ENCODE measurements around the gene MARCHF9. TPM values are rescaled to one million over a fixed set of nuclear protein-coding genes. Genes with fewer than 3 reads are reported as not detected.

Gene MARCHF9
- total RNA-seq, 2 experiments from 2014 or later = 10.4 to 10.8 TPM

DNA sequence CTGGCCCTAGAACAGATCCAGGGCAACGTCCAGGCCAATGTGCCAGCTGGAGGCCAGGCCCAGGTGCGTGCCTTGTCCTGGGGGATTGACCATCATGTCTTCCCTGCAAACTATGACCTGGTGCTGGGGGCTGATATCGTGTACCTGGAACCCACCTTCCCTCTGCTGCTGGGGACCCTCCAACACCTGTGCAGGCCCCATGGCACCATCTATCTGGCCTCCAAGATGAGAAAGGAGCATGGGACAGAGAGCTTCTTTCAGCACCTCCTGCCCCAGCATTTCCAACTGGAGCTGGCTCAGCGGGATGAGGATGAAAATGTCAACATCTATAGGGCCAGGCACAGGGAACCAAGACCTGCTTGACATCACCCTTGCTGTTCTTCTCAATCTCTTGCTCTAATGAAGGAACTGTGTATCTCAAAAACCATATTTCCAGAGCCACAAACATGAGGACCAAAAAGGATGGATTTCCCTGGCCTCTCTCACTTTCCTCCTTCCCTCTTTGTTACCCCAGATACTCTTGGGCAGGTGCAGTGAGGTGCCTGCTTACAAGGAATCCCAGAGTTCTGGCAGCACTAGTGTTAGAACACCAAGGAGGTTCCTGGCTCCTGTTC, 25.5 kb downstream of the MARCHF9 start:
- H3K4me3 Mint-ChIP-seq = no peak overlapping the region
- no peaks in the 10 kb centered on the region for H3K27me3 Mint-ChIP-seq (ENCODE audit: low read depth)
- CTCF ChIA-PET = interaction anchor here (1.2 to 1.9 kb wide), 5 partner anchors 16 to 57 kb away, joined by 3 to 6 read pairs (median 4); no protein-coding TSS in a partner anchor
- intact Hi-C loops (cut with micrococcal nuclease) = loop anchor here (5.0 kb wide), 1 partner anchor 198 kb away; no protein-coding TSS in a partner anchor
- no peak overlapping the region for H3K27ac Mint-ChIP-seq
- peaks cover 27% of the 10 kb centered on the region for H3K4me1 Mint-ChIP-seq (ENCODE audit: low read depth)
- DNase-seq = no peak
- peaks cover 11% of the 10 kb centered on the region for H3K36me3 Mint-ChIP-seq (ENCODE audit: low read depth)
- H3K9me3 Mint-ChIP-seq = no peaks in the 10 kb centered on the region

DNA sequence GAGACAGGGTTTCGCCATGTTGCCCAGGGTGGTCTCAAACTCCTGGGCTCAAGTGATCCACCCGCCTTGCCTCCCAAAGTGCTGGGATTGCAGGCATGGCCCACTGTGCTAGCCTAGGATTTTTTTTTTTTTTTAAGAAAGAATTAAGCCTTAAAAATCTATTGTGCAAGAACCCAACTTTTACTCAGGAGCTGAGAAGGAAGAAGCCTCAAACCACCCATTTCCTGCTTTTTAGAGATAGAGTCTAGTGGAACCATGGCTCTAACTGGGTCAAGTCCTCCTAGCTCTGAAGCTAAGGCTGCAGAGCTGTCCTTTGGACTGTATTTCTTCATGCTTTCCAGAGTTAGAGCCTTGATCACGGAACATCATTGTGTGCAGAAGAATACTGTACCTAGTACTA, 26.3 kb downstream of the MARCHF9 start:
- Mint-ChIP-seq H3K4me3 (no peak overlapping the region), H3K36me3 (ENCODE audit: low read depth) (peaks cover 13% of the 10 kb centered on the region), H3K9me3 (no peaks in the 10 kb centered on the region), H3K4me1 (ENCODE audit: low read depth) (peaks cover 29% of the 10 kb centered on the region), H3K27me3 (ENCODE audit: low read depth) (no peaks in the 10 kb centered on the region), H3K27ac (peak overlapping the region; percentile 86)
- CTCF ChIA-PET = interaction anchor here (0.9 to 2.9 kb wide), 15 partner anchors 9 to 122 kb away, joined by 3 to 10 read pairs (median 5); partner anchors contain the start of genes AVIL, CYP27B1, EEF1AKMT3 and METTL1
- DNase-seq = no peak
- intact Hi-C loops (cut with micrococcal nuclease) = loop anchor here (5.0 kb wide), 1 partner anchor 199 kb away; no protein-coding TSS in a partner anchor

GRCh38 chr12:57781801-57782200, 26.9 kb downstream of the MARCHF9 start:
- H3K27me3 Mint-ChIP-seq (ENCODE audit: low read depth) = no peaks in the 10 kb centered on the region
- no peak overlapping the region for H3K4me3 Mint-ChIP-seq
- no peak for DNase-seq
- H3K36me3 Mint-ChIP-seq (ENCODE audit: low read depth) = peaks cover 16% of the 10 kb centered on the region
- CTCF ChIA-PET = interaction anchor here (0.7 to 2.9 kb wide), 16 partner anchors 9 to 136 kb away, joined by 3 to 10 read pairs (median 4); partner anchors contain the start of genes AVIL, CYP27B1, EEF1AKMT3 and METTL1
- H3K27ac Mint-ChIP-seq = peak overlapping the region; percentile 86
- H3K9me3 Mint-ChIP-seq = no peaks in the 10 kb centered on the region
- intact Hi-C loops (cut with micrococcal nuclease) = loop anchor here (1.0 to 5.0 kb wide), 8 partner anchors 10 to 200 kb away; partner anchors contain the start of genes CDK4, EEF1AKMT3 and METTL1
- peaks cover 29% of the 10 kb centered on the region for H3K4me1 Mint-ChIP-seq (ENCODE audit: low read depth)

DNA sequence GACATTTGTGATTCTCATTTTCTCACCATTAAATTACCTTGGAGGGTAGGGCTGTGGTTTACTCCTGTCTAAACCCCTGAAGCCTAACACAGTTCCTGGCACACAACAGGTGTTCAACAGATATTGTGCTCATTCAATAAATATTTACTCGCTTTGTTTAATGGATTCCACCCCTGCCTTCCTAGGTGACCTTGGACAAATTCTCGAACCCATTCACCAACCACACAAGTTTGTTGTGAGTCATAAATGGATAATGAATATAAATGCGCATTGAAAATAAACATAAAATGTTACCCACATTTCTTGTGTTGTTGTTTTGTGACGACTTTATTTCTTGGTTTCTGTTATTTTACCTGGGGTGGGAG, 27.3 kb downstream of the MARCHF9 start:
- CTCF ChIA-PET = interaction anchor here (0.7 to 2.9 kb wide), 13 partner anchors 11 to 135 kb away, joined by 3 to 20 read pairs (median 5); partner anchors contain the start of gene AVIL
- intact Hi-C loops (cut with micrococcal nuclease) = loop anchor here (1.0 to 5.0 kb wide), 8 partner anchors 10 to 200 kb away; partner anchors contain the start of genes CDK4, EEF1AKMT3 and METTL1
- Mint-ChIP-seq H3K4me1 (ENCODE audit: low read depth) (peaks cover 29% of the 10 kb centered on the region), H3K36me3 (ENCODE audit: low read depth) (peaks cover 17% of the 10 kb centered on the region), H3K27ac (peak overlapping the region; percentile 86), H3K27me3 (ENCODE audit: low read depth) (no peaks in the 10 kb centered on the region), H3K4me3 (peak overlapping the region; percentile 100), H3K9me3 (no peaks in the 10 kb centered on the region)
- no peak for DNase-seq

DNA sequence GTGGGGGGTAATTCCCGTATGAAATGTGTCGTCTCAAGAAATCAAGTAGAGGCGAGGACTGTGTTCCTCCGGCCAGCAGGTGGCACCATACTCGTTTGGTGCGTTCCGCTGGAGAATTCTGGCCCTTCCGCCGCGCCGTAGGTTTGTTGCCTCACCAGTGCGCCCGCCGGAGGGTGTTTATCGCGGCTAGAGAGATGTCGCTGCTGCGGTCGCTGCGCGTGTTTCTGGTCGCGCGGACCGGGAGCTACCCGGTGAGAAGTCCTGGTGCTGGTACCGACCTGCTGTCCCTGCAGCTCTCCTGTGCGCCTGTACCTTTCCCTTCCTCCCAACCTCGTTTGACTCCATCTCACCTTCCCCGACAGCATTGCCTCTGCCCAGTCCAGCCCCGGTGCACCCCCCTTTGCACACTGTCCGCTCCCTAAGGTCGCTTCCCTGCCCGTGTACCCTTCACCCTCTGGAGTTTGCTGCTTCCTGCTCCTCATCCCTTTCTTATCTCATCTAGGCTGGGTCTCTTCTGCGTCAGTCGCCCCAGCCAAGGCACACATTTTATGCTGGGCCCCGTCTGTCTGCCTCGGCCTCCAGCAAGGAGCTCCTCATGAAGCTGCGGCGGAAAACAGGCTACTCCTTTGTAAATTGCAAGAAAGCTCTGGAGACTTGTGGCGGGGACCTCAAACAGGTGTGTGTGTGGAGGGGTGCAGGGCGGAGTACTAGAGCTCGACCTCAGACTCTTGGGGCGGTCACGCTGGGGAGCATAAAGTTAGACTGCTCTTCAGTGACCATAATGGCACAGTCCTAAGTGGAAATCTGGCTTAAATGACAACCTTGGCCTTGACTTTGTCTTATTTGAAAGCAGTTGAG, 27.9 kb downstream of the MARCHF9 start, which contains the start of gene TSFM:
Gene TSFM (plus strand): TSS at position 180 of the 858 bp plus-strand sequence. CDS start 15 bp downstream, at position 195.
- no peaks in the 10 kb centered on the region for H3K9me3 Mint-ChIP-seq
- peaks cover 29% of the 10 kb centered on the region for H3K4me1 Mint-ChIP-seq (ENCODE audit: low read depth)
- peak within 1 kb of the TSS; percentile 100 for H3K4me3 Mint-ChIP-seq
- CTCF ChIA-PET = interaction anchor here (0.6 to 2.9 kb wide), 21 partner anchors 10 to 124 kb away, joined by 3 to 20 read pairs (median 5); partner anchors contain the start of genes AVIL and CDK4
- intact Hi-C loops (cut with micrococcal nuclease) = loop anchor here (1.0 to 5.0 kb wide), 8 partner anchors 11 to 201 kb away; partner anchors contain the start of genes CDK4, EEF1AKMT3 and METTL1
- no peaks in the 10 kb centered on the region for H3K27me3 Mint-ChIP-seq (ENCODE audit: low read depth)
- H3K36me3 Mint-ChIP-seq (ENCODE audit: low read depth) = peaks cover 20% of the 10 kb centered on the region
- H3K27ac Mint-ChIP-seq = peak within 1 kb of the TSS; percentile 86
- peak; percentile 99 for DNase-seq

GRCh38 chr12:57783466-57783801, 28.5 kb downstream of the MARCHF9 start:
- no peaks in the 10 kb centered on the region for H3K27me3 Mint-ChIP-seq (ENCODE audit: low read depth)
- H3K9me3 Mint-ChIP-seq = no peaks in the 10 kb centered on the region
- CTCF ChIA-PET = interaction anchor here (0.8 to 2.9 kb wide), 17 partner anchors 10 to 124 kb away, joined by 3 to 20 read pairs (median 5); partner anchors contain the start of genes AVIL and CDK4
- peaks cover 29% of the 10 kb centered on the region for H3K4me1 Mint-ChIP-seq (ENCODE audit: low read depth)
- peak overlapping the region; percentile 100 for H3K4me3 Mint-ChIP-seq
- DNase-seq = no peak
- H3K36me3 Mint-ChIP-seq (ENCODE audit: low read depth) = peaks cover 22% of the 10 kb centered on the region
- no peak overlapping the region for H3K27ac Mint-ChIP-seq
- intact Hi-C loops (cut with micrococcal nuclease) = loop anchor here (2.0 to 5.0 kb wide), 2 partner anchors 19 to 201 kb away; no protein-coding TSS in a partner anchor

- CTCF ChIA-PET = interaction anchor here (0.9 to 2.9 kb wide), 12 partner anchors 9 to 123 kb away, joined by 3 to 20 read pairs (median 5); no protein-coding TSS in a partner anchor
- peak overlapping the region; percentile 15 for H3K27ac Mint-ChIP-seq
- DNase-seq = no peak
- intact Hi-C loops (cut with micrococcal nuclease) = loop anchor here (2.0 to 5.0 kb wide), 2 partner anchors 19 to 202 kb away; no protein-coding TSS in a partner anchor
- H3K9me3 Mint-ChIP-seq = no peaks in the 10 kb centered on the region
- no peaks in the 10 kb centered on the region for H3K27me3 Mint-ChIP-seq (ENCODE audit: low read depth)
- H3K36me3 Mint-ChIP-seq (ENCODE audit: low read depth) = peaks cover 26% of the 10 kb centered on the region
- H3K4me3 Mint-ChIP-seq = peak overlapping the region; percentile 68
- H3K4me1 Mint-ChIP-seq (ENCODE audit: low read depth) = peaks cover 31% of the 10 kb centered on the region
Measured at GRCh38 chr12:57783861-57784260, 29.0 kb downstream of the MARCHF9 start.

DNA sequence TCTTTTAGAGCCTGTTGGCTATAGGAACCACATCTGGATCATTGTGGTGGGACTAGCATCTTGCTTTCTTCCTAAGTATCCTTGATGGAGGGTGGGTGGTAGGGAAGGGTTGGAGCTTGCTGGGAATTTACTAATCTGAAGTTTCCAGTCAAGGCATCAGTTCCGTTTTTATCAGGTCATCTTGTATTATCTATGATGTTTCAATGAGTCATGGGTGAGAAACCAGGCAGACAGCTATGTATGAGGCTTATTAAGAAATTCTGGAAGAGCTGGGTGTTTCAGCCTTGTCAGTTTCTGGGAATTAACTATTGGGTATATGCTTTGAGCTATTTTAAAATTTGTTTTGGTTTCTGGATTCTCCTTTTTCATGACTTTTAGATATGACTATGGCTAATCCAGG, 39.0 kb downstream of the MARCHF9 start:
- H3K4me1 Mint-ChIP-seq (ENCODE audit: low read depth) = peaks cover 13% of the 10 kb centered on the region
- CTCF ChIA-PET = interaction anchor here (1.0 to 2.7 kb wide), 6 partner anchors 9 to 111 kb away, joined by 3 to 20 read pairs (median 4); partner anchors contain the start of gene TSFM
- no peaks in the 10 kb centered on the region for H3K27me3 Mint-ChIP-seq (ENCODE audit: low read depth)
- intact Hi-C loops (cut with micrococcal nuclease) = no loop called here
- peak overlapping the region; percentile 76 for H3K27ac Mint-ChIP-seq
- no peaks in the 10 kb centered on the region for H3K9me3 Mint-ChIP-seq
- no peak for DNase-seq
- H3K36me3 Mint-ChIP-seq (ENCODE audit: low read depth) = peaks cover 23% of the 10 kb centered on the region
- H3K4me3 Mint-ChIP-seq = no peak overlapping the region

GRCh38 chr12:57795354-57795753, 40.5 kb downstream of the MARCHF9 start:
- no peak for DNase-seq
- peaks cover 21% of the 10 kb centered on the region for H3K36me3 Mint-ChIP-seq (ENCODE audit: low read depth)
- H3K27ac Mint-ChIP-seq = no peak overlapping the region
- no peaks in the 10 kb centered on the region for H3K9me3 Mint-ChIP-seq
- H3K4me1 Mint-ChIP-seq (ENCODE audit: low read depth) = peaks cover 13% of the 10 kb centered on the region
- intact Hi-C loops (cut with micrococcal nuclease) = no loop called here
- no peaks in the 10 kb centered on the region for H3K27me3 Mint-ChIP-seq (ENCODE audit: low read depth)
- no peak overlapping the region for H3K4me3 Mint-ChIP-seq
- CTCF ChIA-PET = interaction anchor here (1.1 to 2.1 kb wide), 3 partner anchors 8 to 39 kb away, joined by 3 to 14 read pairs (median 4); no protein-coding TSS in a partner anchor

- intact Hi-C loops (cut with micrococcal nuclease) = no loop called here
- H3K27ac Mint-ChIP-seq = peak overlapping the region; percentile 4
- H3K4me1 Mint-ChIP-seq (ENCODE audit: low read depth) = peaks cover 13% of the 10 kb centered on the region
- H3K9me3 Mint-ChIP-seq = no peaks in the 10 kb centered on the region
- peaks cover 20% of the 10 kb centered on the region for H3K36me3 Mint-ChIP-seq (ENCODE audit: low read depth)
- H3K27me3 Mint-ChIP-seq (ENCODE audit: low read depth) = no peaks in the 10 kb centered on the region
- no peak for DNase-seq
- H3K4me3 Mint-ChIP-seq = no peak overlapping the region
- CTCF ChIA-PET = interaction anchor here (2.7 to 21.5 kb wide), 2 partner anchors 14 to 105 kb away, joined by 8 to 255 read pairs; partner anchors contain the start of gene TSFM
Measured at GRCh38 chr12:57796996-57797395, 42.1 kb downstream of the MARCHF9 start.

DNA sequence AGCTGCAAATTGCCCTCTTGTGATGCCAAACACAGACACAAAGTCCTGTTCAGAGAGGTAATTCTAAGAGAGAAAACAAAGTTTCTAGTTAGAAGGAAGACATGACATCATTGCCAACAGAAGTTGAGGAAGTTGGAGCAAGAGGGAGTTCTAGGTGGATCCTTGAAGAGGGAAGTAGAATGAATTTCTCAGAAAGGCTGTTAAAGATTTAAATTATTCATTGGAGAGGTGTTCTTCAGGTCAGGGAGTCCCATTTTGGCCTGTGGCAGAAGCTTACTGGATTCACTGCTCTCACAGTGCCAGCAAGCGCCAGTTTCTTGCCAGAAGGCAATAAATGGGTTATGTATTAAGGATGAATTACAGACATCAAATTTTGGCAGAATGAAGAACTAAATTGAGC, 43.0 kb downstream of the MARCHF9 start:
- H3K9me3 Mint-ChIP-seq = no peaks in the 10 kb centered on the region
- intact Hi-C loops (cut with micrococcal nuclease) = no loop called here
- H3K27ac Mint-ChIP-seq = no peak overlapping the region
- peaks cover 15% of the 10 kb centered on the region for H3K36me3 Mint-ChIP-seq (ENCODE audit: low read depth)
- H3K4me3 Mint-ChIP-seq = no peak overlapping the region
- H3K4me1 Mint-ChIP-seq (ENCODE audit: low read depth) = peaks cover 11% of the 10 kb centered on the region
- CTCF ChIA-PET = interaction anchor here (2.7 to 21.5 kb wide), 2 partner anchors 15 to 104 kb away, joined by 8 to 255 read pairs; partner anchors contain the start of gene TSFM
- DNase-seq = no peak
- H3K27me3 Mint-ChIP-seq (ENCODE audit: low read depth) = no peaks in the 10 kb centered on the region

Measured in activated naive CD4-positive, alpha-beta T cell treated with anti-CD3 and anti-CD28 coated beads for 36 hours (primary cell).